ENCODE measurements around the gene NCL.

DNA sequence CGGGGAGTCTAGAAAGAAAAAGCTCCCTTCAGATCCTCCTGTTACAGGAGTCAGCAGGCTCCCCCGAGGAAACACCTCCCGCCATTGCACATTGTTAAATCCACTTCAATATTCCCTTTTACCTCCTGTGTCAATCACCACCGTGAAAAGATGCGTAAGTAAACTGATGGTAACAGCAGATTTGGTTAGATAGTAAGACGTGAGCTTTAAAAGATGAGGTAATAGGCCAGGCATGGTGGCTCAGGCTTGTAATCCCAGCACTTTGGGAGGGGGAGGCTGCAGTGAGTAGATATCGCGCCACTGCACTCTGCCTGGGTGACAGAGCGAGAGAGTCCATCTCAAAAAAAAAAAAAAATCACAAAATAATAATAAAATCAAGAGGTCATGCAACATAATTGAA, 15.2 kb upstream of the NCL start:
- TF ChIP-seq POLR2A (IDR thresholded peaks at IDR 0.05), result no peak
- TF ChIP-seq, protein P1, sequence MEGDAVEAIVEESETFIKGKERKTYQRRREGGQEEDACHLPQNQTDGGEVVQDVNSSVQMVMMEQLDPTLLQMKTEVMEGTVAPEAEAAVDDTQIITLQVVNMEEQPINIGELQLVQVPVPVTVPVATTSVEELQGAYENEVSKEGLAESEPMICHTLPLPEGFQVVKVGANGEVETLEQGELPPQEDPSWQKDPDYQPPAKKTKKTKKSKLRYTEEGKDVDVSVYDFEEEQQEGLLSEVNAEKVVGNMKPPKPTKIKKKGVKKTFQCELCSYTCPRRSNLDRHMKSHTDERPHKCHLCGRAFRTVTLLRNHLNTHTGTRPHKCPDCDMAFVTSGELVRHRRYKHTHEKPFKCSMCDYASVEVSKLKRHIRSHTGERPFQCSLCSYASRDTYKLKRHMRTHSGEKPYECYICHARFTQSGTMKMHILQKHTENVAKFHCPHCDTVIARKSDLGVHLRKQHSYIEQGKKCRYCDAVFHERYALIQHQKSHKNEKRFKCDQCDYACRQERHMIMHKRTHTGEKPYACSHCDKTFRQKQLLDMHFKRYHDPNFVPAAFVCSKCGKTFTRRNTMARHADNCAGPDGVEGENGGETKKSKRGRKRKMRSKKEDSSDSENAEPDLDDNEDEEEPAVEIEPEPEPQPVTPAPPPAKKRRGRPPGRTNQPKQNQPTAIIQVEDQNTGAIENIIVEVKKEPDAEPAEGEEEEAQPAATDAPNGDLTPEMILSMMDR (IDR thresholded peaks at IDR 0.05), result no peak

All from ovary (tissue), 3 donors.